ENCODE data around the gene BRK1.
"Not testable (repeated sequence)": the region's sequence is repeated elsewhere in the genome, so short reads cannot be mapped to it uniquely, and the experiment has no call there.

The BRK1 gene

DNA sequence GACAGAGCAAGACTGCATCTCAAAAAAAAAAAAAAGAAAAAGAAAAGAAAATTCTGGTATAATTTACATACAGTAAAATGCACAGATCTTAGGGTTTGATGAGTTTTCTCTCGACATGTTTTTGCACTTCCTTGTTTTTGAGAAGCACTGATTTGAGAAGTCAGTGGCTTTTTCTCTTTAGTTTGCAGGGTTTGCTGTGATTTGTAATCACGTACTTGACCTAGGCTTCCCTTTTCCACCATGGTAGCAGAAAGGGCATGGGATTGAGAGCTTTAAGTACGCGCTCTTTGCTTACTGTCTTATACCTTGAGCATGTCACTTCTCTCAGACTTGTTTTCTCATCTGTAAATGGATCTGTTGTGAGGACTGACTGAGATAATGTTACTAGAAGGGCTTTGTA is 30.2 kb downstream of the BRK1 start:
- no peak for DNase-seq

DNA sequence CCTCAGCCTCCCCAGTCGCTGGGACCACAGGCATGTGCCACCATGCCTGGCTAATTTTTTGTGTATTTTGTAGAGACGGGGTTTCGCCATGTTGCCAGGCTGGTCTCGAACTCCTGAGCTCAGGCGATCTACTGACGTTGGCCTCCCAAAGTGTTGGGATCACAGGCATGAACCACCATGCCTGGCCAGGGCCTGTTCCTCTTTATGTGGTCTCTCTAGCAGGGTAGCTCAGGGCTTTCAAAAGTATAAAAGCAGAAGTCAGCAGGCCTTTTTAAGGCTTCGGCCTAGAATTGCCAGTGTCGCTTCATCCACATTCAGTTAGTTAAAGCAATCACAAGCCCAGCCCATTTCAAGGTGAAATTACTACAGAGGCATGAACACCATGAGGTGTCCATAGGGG is 33.8 kb downstream of the BRK1 start:
- DNase-seq = no peak

DNA sequence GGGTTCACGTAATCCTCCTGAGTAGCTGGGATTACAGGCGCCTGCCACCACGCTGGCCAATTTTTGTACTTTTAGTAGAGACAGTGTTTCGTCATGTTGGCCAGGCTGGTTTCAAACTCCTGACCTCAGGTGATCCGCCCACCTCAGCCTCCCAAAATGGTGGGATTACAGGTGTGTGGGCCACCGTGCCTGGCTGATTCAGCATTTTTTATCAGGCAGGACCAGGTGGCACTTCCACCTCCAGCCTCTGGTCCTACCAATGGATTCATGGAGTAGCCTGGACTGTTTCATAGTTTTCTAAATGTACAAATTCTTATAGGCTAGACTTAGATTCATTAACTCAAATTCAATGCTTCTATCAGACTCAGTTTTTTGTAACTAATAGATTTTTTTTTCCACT is 35.5 kb downstream of the BRK1 start:
- DNase-seq = no peak

DNA sequence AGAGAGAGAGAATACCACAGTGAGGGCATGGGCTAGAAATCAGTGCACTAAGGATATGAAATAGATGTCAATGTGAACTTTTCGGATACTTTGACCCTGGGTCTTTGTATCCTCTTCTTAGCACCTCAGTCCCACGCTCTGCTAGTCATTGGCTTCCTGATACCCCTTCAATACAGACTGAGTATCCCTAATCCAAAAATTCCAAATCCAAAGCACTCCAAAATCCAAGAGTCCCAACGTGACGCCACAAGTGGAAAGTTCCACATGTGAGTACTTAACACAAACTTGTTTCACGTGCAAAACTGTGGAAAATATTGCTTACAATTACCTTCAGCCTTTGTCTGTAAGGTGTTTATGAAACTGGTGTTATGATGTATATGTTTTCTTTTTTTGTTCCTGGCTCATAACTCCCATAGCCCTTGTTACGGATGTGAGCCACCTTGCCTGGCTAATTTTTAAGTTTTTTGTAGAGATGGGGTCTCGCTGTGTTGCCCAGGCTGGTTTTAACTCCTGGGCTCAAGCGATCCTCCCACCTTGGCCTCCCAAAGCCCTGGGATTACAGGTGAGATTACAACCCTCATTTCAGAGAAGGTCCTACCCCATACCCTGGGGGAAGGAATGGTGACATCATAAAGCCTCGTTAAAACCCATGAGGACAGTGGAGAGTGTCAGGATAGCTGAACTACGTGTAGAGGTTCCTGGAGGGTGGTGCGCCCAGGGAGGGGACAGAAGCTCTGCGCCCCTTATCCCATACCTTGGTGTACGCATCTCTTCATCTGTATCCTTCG is 39.1 kb downstream of the BRK1 start:
- no peak for DNase-seq

DNA sequence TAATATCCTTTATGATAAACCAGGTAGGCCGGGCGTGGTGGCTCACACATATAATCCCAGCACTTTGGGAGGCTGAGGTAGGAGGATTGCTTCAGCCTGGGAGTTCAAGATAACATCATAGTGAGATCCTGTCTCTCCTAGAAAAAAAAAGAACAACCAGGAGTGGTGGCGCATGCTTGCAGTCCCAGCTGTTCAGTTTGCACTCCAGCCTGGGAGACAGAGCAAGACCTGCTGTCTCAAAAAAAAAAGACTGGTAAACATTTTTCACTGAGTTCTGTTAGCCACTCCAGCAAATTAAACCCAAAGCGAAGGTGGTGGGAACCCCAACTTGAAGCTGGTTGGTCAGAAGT is 39.6 kb downstream of the BRK1 start:
- no peak for DNase-seq

DNA sequence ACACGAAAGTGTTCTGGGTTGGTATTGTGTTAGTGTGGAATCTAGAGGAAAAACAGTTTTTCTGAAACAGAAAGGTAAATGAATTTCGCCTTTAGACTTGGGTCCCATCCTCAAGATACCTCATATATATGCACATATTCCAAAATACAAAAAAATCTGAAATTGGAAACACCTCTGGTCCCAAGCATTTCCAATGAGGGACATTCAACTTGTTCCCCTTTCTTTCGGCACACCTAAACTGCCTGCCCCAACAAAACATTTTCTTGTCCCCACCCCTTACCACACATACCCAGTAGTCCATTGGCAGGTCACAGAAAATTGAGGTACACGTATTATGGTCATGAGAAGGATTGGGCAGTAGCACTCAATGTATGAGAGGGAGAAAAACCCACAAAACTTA is 40.2 kb downstream of the BRK1 start:
- DNase-seq = no peak

DNA sequence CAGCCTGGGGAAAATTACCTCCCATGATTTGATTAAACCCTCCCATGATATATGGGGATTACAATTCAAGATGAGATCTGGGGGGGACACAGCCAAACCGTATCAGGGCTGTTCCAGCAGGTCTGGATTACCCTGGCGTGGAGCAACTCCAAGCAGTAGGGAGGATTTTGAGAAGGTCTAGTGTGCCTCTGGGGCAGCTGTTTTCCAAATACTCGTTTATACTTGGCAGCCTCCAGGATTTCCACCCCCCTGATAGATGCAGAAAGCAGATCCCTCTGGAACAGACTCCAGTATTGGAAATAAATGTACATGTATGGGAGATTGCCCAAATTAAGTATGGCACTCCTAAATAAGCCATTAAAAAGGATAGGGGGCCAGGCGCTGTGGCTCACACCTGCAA is 41.6 kb downstream of the BRK1 start:
- no peak for DNase-seq

DNA sequence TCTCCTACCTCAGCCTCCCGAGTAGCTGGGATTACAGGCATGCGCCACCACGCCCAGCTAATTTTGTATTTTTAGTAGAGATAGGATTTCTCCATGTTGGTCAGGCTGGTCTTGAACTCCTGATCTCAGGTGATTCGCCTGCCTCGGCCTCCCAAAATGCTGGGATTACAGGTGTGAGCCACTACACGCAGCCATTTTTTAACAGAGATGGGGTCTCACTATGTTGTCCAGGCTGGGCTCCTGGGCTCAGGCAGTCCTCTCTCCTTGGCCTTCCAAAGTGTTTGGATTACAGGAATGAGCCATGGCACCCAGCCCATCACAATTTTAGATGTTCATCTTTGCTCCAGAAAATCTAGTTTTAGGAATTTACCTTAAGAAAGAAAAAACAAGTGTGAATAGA is 43.1 kb downstream of the BRK1 start:
- DNase-seq = not testable (repeated sequence)

DNA sequence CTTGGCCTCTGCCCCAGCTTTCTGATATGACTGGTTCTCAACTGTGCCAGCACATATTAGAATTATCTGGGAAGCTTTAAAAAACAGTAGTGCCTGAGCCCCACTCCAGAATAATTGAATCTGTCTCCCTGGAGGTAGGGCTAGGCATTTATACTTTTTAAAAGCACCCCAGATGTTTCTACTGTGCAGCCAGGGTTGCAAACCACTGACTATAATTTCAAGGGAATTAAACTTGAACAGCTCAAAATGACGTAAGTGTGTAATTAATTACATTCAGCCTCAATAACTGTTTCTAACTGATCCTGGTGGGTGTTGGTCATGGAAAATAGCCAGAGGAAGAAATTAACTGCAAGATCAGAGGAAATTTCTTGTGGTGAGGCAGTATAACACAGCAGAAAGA is 44.9 kb downstream of the BRK1 start:
- no peak for DNase-seq

DNA sequence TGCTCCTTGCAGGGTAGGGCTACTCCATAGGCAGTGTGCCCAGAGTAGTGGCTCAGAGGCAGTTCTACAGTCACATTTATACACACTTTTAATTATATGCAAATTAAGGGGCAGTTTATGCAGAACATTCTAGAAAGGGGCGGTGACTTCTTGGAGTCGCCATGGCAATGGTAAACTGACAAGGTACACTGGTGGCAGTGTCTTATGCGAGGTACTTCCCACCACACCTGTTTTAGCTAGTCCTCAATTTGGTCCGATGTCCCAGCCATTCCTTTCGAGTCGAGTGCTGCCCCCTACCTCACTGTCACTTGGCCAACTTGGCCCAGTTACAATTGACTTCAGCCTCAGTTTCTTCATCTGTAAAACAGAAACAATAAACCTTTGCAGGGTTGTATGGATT is 45.5 kb downstream of the BRK1 start:
- DNase-seq = no peak

DNA sequence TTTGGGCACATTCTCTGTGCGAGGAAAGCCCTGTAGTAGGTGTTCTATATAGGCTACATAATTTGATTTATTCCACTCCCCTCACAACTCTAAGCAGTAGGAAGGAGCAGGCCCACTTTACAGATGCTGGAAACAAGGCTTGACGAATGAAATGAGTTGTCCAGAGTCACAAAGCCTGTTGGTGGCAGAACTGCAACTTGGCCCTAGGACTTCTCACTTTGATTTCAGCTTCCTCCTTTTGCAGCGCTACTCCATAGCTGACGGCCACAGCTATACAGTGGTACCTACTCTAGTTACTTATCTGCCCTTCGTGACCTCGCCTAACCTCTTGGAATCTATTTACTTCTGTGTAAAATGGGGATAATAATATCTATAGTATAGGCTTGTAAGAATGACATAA is 46.7 kb downstream of the BRK1 start:
- no peak for DNase-seq

DNA sequence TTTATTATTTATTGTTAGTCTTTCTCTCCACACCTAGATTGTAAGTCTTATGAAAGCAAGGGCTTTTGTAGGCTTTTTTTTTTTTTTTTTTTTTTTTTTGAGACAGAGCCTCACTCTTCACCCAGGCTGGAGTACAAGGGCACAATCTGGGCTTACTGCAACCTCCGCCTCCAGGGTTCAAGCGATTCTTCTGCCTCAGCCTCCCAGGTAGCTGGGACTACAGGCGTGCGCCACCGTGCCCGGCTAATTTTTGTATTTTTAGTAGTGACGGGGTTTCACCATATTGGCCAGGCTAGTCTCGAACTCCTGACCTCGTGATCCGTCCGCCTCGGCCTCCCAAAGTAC is 48.7 kb downstream of the BRK1 start:
- DNase-seq = not testable (repeated sequence)

DNA sequence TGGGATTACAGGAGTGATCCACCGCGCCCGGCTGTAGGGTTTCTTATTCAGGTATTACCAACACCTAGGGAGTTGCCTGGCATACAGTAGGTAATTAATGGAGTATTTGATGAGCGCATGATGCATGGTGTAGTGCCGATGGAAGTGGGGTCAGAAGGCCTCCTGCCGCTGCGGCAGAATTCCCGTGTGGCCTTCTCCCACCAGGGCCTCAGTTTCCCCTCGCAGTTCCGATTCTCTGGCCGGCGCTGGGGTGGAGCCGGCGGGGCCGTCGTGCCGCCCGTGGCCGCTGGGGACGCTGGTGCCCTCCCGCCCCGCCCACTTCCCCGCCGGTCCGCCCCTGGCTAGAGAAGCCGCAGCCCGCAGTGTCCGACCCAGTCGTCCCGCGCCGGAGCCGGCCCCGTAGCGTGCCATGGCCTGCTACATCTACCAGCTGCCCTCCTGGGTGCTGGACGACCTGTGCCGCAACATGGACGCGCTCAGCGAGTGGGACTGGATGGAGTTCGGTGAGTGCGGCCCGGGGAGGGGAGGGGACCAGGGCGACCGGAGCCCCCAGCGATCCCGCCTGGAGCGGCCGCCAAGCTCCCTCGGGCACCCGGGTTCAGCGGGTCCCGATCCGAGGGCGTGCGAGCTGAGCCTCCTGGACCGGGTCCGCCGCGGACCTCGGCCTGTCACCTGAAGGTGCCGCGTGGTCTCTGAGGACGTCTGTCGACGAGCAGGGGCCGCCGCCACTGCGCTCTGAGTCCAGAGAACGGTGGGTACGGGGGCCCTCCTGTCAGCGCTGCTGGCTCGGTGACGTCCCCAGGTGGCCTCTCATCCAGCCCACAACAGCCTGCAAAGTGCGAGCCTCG is 49.3 kb downstream of the BRK1 start, which contains the start of gene IRAK2:
Gene IRAK2, plus strand, starts transcription at position 374 of the 848 bp plus-strand sequence. Its CDS starts 36 bp downstream, at position 410.
- peak; percentile 83 for DNase-seq

DNA sequence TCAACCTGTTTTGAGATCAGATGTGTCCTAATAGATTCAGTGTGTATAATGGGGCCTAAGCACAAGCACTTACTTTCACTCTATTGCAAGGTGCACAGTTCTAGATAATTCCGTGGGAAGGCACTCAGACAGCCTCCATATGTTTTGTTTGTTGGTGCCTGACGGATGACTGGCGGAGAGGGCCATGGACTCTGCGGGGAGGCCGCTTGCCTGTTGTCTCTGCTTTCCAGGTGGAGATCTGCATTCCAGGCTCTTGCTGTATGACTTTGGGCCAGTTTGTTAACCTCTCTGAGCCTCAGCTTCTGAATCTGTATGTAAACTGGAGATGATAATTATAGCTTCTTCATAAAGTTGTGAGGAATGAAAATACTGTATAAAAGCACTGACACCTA is 50.7 kb downstream of the BRK1 start:
- DNase-seq = no peak

DNA sequence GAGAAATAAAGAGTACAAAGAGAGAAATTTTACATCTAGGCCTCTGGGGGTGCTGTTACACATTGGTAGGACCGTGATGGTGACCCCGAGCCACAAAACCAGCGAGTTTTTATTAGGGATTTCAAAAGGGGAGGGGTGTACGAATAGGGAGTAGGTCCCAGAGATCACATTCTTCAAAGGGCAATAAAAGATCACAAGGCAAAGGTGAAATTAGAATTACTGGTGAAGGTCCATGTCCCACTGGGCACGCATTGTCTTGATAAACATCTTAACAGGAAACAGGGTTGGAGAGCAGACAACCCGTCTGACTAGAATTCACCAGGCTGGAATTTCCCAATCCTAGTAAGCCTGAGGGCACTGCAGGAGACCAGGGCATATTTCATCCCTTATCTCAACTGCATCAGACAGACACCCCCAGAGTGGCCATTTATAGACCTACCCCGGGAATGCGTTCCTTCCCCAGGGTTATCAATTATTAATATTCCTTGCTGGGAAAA is 53.6 kb downstream of the BRK1 start:
- DNase-seq = no peak

DNA sequence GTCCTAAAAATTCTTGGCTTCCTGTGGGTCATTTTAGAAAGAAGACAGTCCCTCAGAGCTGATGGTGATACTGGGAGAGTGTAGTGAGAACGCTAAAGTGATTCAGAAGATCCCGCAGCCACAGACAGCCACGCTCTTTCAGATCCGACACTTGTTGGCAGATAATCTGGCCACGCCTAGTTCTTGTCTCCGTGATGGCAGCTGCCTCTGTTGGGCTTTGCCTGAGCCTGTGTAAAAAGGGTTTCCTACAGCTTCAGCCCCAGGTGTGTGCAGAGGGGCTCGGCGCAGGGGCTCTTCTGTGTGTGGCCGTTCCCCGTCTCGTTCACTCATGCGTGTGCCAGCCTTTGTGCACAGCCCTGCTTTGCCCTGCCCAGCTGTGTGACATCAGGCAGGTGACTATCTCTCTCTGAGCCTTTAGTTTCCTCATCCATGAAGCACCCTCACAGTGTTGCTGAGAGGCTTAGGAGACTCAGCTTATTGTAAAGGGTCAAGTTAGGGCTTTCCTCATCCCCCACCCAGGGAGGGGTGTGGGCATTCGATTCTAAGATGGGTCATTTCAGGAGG is 55.5 kb downstream of the BRK1 start:
- no peak for DNase-seq

DNA sequence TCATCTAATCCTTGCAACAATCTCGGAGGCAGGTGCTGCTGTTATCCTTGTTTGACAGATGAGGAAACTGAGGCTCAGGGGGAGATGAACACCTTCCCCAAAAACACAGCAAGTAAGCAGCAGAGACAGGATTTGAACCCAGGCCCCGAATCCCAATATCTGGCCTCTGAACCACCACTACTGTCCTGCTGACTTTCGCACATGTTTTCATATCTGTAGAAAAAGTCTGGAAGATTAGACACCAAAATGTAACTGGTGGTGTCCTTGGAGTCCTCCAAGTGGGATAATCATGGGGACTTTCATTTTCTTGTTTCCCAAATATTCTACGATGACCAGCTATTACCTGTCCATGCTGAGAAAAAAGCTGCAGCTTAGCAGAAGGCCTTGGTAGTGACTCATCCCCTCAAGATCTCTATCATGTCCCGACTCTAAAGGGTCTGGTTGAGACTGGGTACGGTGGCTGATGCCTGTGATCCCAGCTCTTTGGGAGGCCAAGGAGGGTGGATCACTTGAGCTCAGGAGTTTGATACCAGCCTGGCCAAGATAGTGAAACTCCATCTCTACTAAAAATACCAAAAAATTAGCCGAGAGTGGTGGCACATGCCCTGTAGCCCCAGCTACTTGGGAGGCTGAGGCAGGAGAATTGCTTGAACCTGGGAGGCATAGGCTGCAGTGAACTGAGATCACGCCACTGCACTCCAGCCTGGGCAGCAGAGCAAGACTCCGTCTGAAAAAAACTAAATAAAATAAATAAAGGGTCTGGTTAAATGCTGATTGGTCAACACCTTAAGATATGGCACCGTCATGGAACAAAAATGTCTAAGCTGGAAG is 57.8 kb downstream of the BRK1 start:
- no peak for DNase-seq

DNA sequence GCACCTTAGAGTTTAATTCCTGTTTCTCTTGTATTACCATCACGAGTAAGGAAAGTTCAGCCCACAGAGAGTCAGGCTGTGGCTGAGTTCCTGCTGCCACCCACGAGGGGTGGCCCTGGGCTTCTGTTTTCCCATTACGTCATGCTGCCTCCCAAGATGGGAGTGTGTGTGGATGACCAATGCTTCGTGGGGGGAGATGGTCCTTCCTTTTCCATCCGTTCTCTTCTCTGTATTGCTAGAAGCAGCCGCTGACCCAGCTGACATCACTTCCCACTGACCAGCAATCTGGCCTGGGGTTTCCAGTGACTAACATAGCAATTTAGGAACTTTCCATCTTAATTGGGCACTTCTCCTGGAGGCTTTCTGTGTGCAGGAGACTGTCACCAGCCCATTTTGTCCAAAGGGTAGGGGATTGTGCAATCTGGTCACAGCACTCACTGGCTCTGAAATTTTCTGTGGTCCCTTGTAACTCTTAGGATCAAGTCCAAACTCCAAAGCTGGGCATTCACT is 58.5 kb downstream of the BRK1 start:
- no peak for DNase-seq

DNA sequence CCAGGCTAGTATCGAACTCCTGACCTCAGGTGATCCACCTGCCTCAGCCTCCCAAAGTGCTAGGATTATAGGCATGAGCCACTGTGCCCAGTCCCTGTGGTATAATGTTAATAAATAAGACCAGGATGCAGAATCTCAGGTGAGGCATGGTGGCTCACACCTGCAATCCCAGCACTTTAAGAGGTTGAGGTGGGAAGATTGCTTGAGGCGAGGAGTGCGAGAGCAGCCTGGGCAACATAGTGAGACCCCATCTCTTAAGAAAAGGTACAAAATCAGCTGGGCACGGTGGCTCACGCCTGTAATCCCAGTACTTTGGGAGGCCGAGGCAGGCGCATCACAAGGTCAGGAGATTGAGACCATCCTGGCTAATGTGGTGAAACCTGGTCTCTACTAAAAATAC is 59.9 kb downstream of the BRK1 start:
- not testable (repeated sequence) for DNase-seq

DNA sequence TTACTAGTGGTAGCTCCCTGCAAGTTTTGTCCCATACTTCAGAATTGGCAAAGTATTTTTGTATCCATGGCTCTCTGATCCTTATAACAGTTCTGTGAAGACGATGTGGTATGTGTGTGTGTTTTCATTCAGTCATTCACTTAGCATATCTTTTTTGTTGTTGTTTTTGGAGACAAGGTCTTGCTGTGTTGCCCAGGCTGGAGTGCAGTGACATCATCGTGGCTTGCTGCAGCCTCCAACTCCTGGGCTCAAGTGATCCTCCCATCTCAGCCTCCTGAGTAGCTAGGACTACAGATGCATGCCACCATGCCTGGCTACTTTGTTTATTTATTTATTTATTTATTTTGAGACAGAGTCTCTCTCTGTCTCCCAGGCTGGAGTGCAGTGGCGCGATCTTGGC is 60.7 kb downstream of the BRK1 start:
- DNase-seq = not testable (repeated sequence)
